ENCODE measurements around the gene ZNF580. TPM values are rescaled to one million over a fixed set of nuclear protein-coding genes. Genes with fewer than 3 reads are reported as not detected.

Gene ZNF580
- total and polyA plus RNA-seq, 2 of the 13 experiments (the other 11 are each of a cell fraction or from before 2014, with no cell fraction given) = 4.4 to 6.0 TPM

DNA sequence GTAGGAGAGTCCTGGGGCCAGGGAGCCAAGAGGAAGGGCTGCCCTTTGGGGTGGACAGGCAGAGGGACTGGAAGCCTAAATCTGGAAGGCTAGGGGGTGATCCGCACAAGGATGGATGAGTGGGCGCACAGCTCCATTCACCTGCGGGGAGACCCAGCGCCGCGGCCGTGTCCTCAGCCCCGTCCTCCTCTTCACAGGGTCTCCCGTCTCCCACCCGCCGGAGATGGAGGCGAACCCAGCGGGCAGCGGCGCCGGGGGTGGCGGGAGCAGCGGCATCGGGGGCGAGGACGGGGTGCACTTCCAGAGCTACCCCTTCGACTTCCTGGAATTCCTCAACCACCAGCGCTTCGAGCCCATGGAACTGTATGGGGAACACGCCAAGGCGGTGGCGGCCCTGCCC, 27.4 kb upstream of the ZNF580 start:
- H3K4me1 ChIP-seq (ENCODE audit: insufficient read depth, low read length) = peaks cover 5% of the 10 kb centered on the region
- H4K20me1 ChIP-seq (ENCODE audit: insufficient read depth, low read length) = no peaks in the 10 kb centered on the region
- no peak for FAIRE-seq
- no peaks in the 10 kb centered on the region for H3K27me3 ChIP-seq (ENCODE audit: control insufficient read depth in 1 of 2, insufficient read depth in 2 of 2, low read length in 2 of 2)
- no TSS peak for BruUV-seq (replicated peaks)
- TF ChIP-seq ZSCAN29 (CRISPR knock-in tag; conservative IDR thresholded peaks at IDR 0.05) (no peak), MXI1 (IDR thresholded peaks at IDR 0.05; ENCODE audit: borderline replicate concordance, low read depth, low read length) (no peak)
- in situ Hi-C loops (cut with HindIII; ENCODE audit: extremely low pct_ligation_motif_present, low pct_unique_long_range_greater_than_20kb) (no loop called here), intact Hi-C loops (cut with micrococcal nuclease; ENCODE audit: unreplicated experiment) (no loop called here)
- H3K36me3 ChIP-seq (replicated peaks in 1 of 2; ENCODE audit: control insufficient read depth in 1 of 2, insufficient read depth in 2 of 2, low read length in 2 of 2) = peaks cover 2 to 4% of the 10 kb centered on the region in 2 experiments; a peak in 1 of 5 replicates
- POLR2A ChIA-PET = no interaction called here
- no peaks in the 10 kb centered on the region for H3K9me3 ChIP-seq (ENCODE audit: low read length)
- no peak overlapping the region for H3K9ac ChIP-seq (ENCODE audit: insufficient read depth, low read depth, low read length)
- H2AFZ ChIP-seq (ENCODE audit: low read length) = no peak overlapping the region
- no peak overlapping the region for H3K27ac ChIP-seq (ENCODE audit: extremely low read length, insufficient read depth, low read length)
- H3K4me2 ChIP-seq (ENCODE audit: low read depth, low read length) = no peak overlapping the region
- CTCF ChIA-PET (ENCODE audit: low intra/inter-chr PET ratio, low total read pairs) = no interaction called here
- ATAC-seq = no peak
- over 99% methylated on average over 20 of the region's 27 CpGs for WGBS (ENCODE audit: low lambda C conversion rate)
- no peak for DNase-seq (ENCODE audit: low spot score)
- no peak overlapping the region for H3K4me3 ChIP-seq (replicated peaks in 1 of 3; ENCODE audit: insufficient read depth in 1 of 3, low read depth in 2 of 3, low read length in 3 of 3)
- no peaks in the 10 kb centered on the region for H3K79me2 ChIP-seq (ENCODE audit: insufficient read depth, low read length)

DNA sequence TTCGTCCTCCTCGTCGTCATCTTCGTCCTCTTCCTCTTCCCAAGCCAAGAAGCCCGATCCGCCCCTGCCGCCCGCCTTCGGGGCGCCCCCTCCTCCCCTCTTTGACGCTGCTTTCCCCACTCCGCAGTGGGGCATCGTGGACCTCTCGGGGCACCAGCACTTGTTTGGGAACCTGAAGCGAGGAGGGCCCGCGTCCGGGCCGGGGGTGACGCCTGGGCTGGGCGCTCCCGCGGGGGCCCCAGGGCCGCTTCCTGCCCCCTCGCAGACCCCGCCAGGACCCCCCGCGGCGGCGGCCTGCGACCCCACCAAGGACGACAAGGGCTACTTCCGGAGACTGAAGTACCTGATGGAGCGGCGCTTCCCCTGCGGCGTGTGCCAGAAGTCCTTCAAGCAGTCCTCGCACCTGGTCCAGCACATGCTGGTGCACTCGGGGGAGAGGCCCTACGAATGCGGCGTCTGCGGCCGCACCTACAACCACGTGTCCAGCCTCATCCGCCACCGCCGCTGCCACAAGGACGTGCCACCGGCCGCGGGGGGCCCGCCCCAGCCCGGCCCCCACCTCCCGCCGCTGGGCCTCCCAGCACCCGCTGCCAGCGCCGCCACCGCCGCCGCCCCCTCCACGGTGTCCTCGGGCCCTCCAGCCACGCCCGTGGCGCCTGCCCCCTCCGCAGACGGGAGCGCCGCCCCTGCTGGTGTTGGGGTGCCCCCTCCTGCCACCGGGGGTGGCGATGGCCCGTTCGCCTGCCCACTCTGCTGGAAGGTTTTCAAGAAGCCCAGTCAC, 26.7 kb upstream of the ZNF580 start:
- no peaks in the 10 kb centered on the region for H3K9me3 ChIP-seq (ENCODE audit: low read length)
- H3K36me3 ChIP-seq (replicated peaks in 1 of 2; ENCODE audit: control insufficient read depth in 1 of 2, insufficient read depth in 2 of 2, low read length in 2 of 2) = peaks cover 2 to 4% of the 10 kb centered on the region in 2 experiments; a peak in 1 of 5 replicates
- H3K4me2 ChIP-seq (ENCODE audit: low read depth, low read length) = no peak overlapping the region
- in situ Hi-C loops (cut with HindIII; ENCODE audit: extremely low pct_ligation_motif_present, low pct_unique_long_range_greater_than_20kb) = no loop called here
- H4K20me1 ChIP-seq (ENCODE audit: insufficient read depth, low read length) = no peaks in the 10 kb centered on the region
- WGBS (ENCODE audit: low lambda C conversion rate) = 98% methylated on average over 64 of the region's 75 CpGs
- H3K4me3 ChIP-seq (replicated peaks in 1 of 3; ENCODE audit: insufficient read depth in 1 of 3, low read depth in 2 of 3, low read length in 3 of 3) = no peak overlapping the region
- CTCF ChIA-PET (ENCODE audit: low intra/inter-chr PET ratio, low total read pairs) = no interaction called here
- H3K4me1 ChIP-seq (ENCODE audit: insufficient read depth, low read length) = peaks cover 8% of the 10 kb centered on the region
- no peaks in the 10 kb centered on the region for H3K27me3 ChIP-seq (ENCODE audit: control insufficient read depth in 1 of 2, insufficient read depth in 2 of 2, low read length in 2 of 2)
- FAIRE-seq = no peak
- POLR2A ChIA-PET = no interaction called here
- no peak overlapping the region for H3K27ac ChIP-seq (ENCODE audit: extremely low read length, insufficient read depth, low read length)
- H3K79me2 ChIP-seq (ENCODE audit: insufficient read depth, low read length) = no peaks in the 10 kb centered on the region
- BruUV-seq (replicated peaks) = no TSS peak
- H3K9ac ChIP-seq (ENCODE audit: insufficient read depth, low read depth, low read length) = no peak overlapping the region
- intact Hi-C loops (cut with micrococcal nuclease; ENCODE audit: unreplicated experiment) = no loop called here
- no peak overlapping the region for H2AFZ ChIP-seq (ENCODE audit: low read length)
- DNase-seq (ENCODE audit: low spot score) = no peak
- no peak for ATAC-seq
- TF ChIP-seq HNRNPL (IDR thresholded peaks at IDR 0.05; ENCODE audit: low read depth, low read length) = no peak
- TF ChIP-seq, protein P1, sequence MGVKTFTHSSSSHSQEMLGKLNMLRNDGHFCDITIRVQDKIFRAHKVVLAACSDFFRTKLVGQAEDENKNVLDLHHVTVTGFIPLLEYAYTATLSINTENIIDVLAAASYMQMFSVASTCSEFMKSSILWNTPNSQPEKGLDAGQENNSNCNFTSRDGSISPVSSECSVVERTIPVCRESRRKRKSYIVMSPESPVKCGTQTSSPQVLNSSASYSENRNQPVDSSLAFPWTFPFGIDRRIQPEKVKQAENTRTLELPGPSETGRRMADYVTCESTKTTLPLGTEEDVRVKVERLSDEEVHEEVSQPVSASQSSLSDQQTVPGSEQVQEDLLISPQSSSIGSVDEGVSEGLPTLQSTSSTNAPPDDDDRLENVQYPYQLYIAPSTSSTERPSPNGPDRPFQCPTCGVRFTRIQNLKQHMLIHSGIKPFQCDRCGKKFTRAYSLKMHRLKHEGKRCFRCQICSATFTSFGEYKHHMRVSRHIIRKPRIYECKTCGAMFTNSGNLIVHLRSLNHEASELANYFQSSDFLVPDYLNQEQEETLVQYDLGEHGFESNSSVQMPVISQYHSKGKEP (CRISPR knock-in tag; IDR thresholded peaks at IDR 0.05) = no peak
- TF ChIP-seq CBX1 (IDR thresholded peaks at IDR 0.05; ENCODE audit: low read depth) = no peak
- TF ChIP-seq ZNF10 (CRISPR knock-in tag; IDR thresholded peaks at IDR 0.05; ENCODE audit: borderline replicate concordance, low read depth) = no peak
- TF ChIP-seq, protein P2, sequence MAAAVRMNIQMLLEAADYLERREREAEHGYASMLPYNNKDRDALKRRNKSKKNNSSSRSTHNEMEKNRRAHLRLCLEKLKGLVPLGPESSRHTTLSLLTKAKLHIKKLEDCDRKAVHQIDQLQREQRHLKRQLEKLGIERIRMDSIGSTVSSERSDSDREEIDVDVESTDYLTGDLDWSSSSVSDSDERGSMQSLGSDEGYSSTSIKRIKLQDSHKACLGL (CRISPR knock-in tag; IDR thresholded peaks at IDR 0.05) = no peak
- TF ChIP-seq ZNF761 (CRISPR knock-in tag; conservative IDR thresholded peaks at IDR 0.05) = no peak
- no peak for TF ChIP-seq ZNF382 (CRISPR knock-in tag; IDR thresholded peaks at IDR 0.05; ENCODE audit: borderline replicate concordance)
- TF ChIP-seq ZNF432 (CRISPR knock-in tag; IDR thresholded peaks at IDR 0.05; ENCODE audit: borderline replicate concordance) = no peak
- TF ChIP-seq ARID2 (CRISPR knock-in tag; IDR thresholded peaks at IDR 0.05; ENCODE audit: borderline replicate concordance) = no peak
- no peak for TF ChIP-seq XBP1 (CRISPR knock-in tag; IDR thresholded peaks at IDR 0.05)
- no peak for TF ChIP-seq MXD4 (CRISPR knock-in tag; IDR thresholded peaks at IDR 0.05)
- TF ChIP-seq CEBPB (IDR thresholded peaks at IDR 0.05; ENCODE audit: borderline replicate concordance, low read depth, low read length) = no peak
